Liver (tissue), 3 donors: Measurements from ENCODE around the gene TMEM135.

Experiments
- JUND ChIP-seq, 2 donors: IDR thresholded peaks; 2 replicates each; pipeline ENCODE4 v1.6.1; 2016; ENCODE audit warnings: antibody characterized with exemption in 2 of 2
- TF ChIP-seq, protein P1 (sequence below): fragments of 150-350 bp; IDR thresholded peaks from 2 replicates; pipeline ENCODE4 v1.5.1; 2017; ENCODE audit warnings: improper control_type of control experiment, low read depth, low read length; ENCODE audit not compliant: missing input control
- TF ChIP-seq, protein P2 (sequence below): IDR thresholded peaks from 2 replicates; pipeline ENCODE4 v1.6.1; 2016; ENCODE audit warnings: antibody characterized with exemption
- donor health status: healthy.
- donor health status: healthy.

GRCh38 chr11:87263264-87263838 is 225.6 kb downstream of the TMEM135 start:
- TF ChIP-seq, protein P1, sequence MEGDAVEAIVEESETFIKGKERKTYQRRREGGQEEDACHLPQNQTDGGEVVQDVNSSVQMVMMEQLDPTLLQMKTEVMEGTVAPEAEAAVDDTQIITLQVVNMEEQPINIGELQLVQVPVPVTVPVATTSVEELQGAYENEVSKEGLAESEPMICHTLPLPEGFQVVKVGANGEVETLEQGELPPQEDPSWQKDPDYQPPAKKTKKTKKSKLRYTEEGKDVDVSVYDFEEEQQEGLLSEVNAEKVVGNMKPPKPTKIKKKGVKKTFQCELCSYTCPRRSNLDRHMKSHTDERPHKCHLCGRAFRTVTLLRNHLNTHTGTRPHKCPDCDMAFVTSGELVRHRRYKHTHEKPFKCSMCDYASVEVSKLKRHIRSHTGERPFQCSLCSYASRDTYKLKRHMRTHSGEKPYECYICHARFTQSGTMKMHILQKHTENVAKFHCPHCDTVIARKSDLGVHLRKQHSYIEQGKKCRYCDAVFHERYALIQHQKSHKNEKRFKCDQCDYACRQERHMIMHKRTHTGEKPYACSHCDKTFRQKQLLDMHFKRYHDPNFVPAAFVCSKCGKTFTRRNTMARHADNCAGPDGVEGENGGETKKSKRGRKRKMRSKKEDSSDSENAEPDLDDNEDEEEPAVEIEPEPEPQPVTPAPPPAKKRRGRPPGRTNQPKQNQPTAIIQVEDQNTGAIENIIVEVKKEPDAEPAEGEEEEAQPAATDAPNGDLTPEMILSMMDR: no peak
- TF ChIP-seq, protein P2, sequence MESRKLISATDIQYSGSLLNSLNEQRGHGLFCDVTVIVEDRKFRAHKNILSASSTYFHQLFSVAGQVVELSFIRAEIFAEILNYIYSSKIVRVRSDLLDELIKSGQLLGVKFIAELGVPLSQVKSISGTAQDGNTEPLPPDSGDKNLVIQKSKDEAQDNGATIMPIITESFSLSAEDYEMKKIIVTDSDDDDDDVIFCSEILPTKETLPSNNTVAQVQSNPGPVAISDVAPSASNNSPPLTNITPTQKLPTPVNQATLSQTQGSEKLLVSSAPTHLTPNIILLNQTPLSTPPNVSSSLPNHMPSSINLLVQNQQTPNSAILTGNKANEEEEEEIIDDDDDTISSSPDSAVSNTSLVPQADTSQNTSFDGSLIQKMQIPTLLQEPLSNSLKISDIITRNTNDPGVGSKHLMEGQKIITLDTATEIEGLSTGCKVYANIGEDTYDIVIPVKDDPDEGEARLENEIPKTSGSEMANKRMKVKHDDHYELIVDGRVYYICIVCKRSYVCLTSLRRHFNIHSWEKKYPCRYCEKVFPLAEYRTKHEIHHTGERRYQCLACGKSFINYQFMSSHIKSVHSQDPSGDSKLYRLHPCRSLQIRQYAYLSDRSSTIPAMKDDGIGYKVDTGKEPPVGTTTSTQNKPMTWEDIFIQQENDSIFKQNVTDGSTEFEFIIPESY: no peak
- TF ChIP-seq JUND (IDR thresholded peaks at IDR 0.05): no peak
